OCI-LY3 (cell line): ENCODE results near the gene SPINT2.

ENCODE experiments used
- H2AFZ ChIP-seq: fragments of 200-600, 300-600 bp; shearing (Covaris generic); 2 replicates; pipeline ENCODE4 v1.6.0; 2014; ENCODE audit warnings: antibody characterized with exemption, low read depth, low read length
- H3K27ac ChIP-seq: fragments of 200-600, 300-600 bp; sonication (generic); 2 replicates; pipeline ENCODE4 v1.5.1; 2014; ENCODE audit warnings: mild to moderate bottlenecking, low read length, moderate library complexity, mixed read lengths
- H3K27me3 ChIP-seq: fragments of 200-600, 300-600 bp; sonication (generic); 2 replicates; pipeline ENCODE4 v1.6.1; 2014; ENCODE audit warnings: low read depth, low read length, mixed read lengths
- H3K36me3 ChIP-seq: fragments of 200-600, 300-600 bp; sonication (generic); replicated peaks from 2 replicates; pipeline ENCODE3; 2014; ENCODE audit warnings: low read depth, low read length, mixed read lengths
- H3K4me1 ChIP-seq: fragments of 300-600, 200-600 bp; sonication (generic); 2 replicates; pipeline ENCODE4 v1.6.1; 2014; ENCODE audit warnings: low read length, mixed read lengths
- H3K4me2 ChIP-seq: fragments of 200-600, 300-600 bp; sonication (generic); 2 replicates; pipeline ENCODE4 v1.6.1; 2014; ENCODE audit warnings: low read length, mixed read lengths
- H3K4me3 ChIP-seq: fragments of 300-600, 200-600 bp; sonication (generic); 2 replicates; pipeline ENCODE4 v1.5.1; 2014; ENCODE audit warnings: antibody characterized with exemption, mild to moderate bottlenecking, low read length, moderate library complexity
- H3K79me2 ChIP-seq: fragments of 300-600, 200-600 bp; shearing (Covaris generic); 2 replicates; pipeline ENCODE4 v1.6.1; 2014; ENCODE audit warnings: mild to moderate bottlenecking, low read length, mixed read lengths
- H3K9ac ChIP-seq: fragments of 300-600, 200-600 bp; shearing (Covaris generic); 2 replicates; pipeline ENCODE4 v1.6.0; 2014; ENCODE audit warnings: mild to moderate bottlenecking, low read length, moderate library complexity
- H3K9me3 ChIP-seq: fragments of 200-600, 300-600 bp; shearing (Covaris generic); 2 replicates; pipeline ENCODE4 v1.6.1; 2014; ENCODE audit warnings: low read length, mixed read lengths; ENCODE audit not compliant: insufficient read depth
- H4K20me1 ChIP-seq: fragments of 200-600, 300-600 bp; sonication (generic); 2 replicates; pipeline ENCODE4 v1.6.1; 2016; ENCODE audit warnings: low read length, mixed read lengths; ENCODE audit not compliant: insufficient read depth
- EZH2phosphoT487 ChIP-seq: fragments of 200-600 bp; shearing (Covaris generic); IDR thresholded peaks from 2 replicates; pipeline ENCODE4 v1.6.1; 2018; ENCODE audit warnings: antibody characterized with exemption, mixed run types, low read depth
- TF ChIP-seq, protein P1 (sequence below): fragments of 200-600, 300-600 bp; sonication (generic); IDR thresholded peaks from 2 replicates; pipeline ENCODE4 v1.5.1; 2014; ENCODE audit warnings: antibody characterized with exemption, low read length, low read depth

The SPINT2 gene

DNA sequence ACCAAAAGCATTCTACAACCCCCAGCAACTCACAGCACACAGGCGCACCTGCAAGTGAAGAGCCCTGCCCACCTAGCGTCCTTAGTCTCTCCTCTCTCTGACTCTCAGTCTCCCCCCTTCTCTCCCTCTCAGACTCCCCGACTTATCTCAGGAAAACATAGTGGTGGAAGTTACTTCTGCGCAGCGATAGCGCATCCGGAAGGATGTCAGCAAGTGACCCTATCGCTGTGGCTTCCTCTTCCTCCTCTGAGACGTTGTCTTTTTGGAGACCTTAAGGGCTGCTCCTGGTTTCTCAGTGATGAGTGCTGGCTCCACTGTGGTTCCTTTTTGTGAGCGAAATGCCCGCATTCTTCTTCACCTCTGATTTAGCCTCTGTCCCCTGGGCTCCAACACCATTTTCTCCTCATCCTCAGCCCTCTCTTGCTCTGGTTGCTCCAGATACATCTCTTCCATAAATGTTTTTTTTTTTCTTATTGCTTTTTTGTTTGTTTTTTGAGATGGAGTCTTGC, 52.8 kb downstream of the SPINT2 start:
- Histone ChIP-seq H3K4me3 (peak overlapping the region; percentile 85), H4K20me1 (no peaks in the 10 kb centered on the region), H3K4me2 (peak overlapping the region; percentile 88), H3K9ac (no peak overlapping the region; the same call in 1 of the 2 replicates), H3K9me3 (no peaks in the 10 kb centered on the region), H3K27ac (no peak overlapping the region), H3K79me2 (peaks cover 10% of the 10 kb centered on the region), H2AFZ (peak overlapping the region; percentile 71), H3K27me3 (peaks cover 13% of the 10 kb centered on the region), H3K36me3 (no peaks in the 10 kb centered on the region), H3K4me1 (peaks cover 19% of the 10 kb centered on the region)
- TF ChIP-seq, protein P1, sequence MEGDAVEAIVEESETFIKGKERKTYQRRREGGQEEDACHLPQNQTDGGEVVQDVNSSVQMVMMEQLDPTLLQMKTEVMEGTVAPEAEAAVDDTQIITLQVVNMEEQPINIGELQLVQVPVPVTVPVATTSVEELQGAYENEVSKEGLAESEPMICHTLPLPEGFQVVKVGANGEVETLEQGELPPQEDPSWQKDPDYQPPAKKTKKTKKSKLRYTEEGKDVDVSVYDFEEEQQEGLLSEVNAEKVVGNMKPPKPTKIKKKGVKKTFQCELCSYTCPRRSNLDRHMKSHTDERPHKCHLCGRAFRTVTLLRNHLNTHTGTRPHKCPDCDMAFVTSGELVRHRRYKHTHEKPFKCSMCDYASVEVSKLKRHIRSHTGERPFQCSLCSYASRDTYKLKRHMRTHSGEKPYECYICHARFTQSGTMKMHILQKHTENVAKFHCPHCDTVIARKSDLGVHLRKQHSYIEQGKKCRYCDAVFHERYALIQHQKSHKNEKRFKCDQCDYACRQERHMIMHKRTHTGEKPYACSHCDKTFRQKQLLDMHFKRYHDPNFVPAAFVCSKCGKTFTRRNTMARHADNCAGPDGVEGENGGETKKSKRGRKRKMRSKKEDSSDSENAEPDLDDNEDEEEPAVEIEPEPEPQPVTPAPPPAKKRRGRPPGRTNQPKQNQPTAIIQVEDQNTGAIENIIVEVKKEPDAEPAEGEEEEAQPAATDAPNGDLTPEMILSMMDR = no peak
- TF ChIP-seq EZH2phosphoT487 = no peak

DNA sequence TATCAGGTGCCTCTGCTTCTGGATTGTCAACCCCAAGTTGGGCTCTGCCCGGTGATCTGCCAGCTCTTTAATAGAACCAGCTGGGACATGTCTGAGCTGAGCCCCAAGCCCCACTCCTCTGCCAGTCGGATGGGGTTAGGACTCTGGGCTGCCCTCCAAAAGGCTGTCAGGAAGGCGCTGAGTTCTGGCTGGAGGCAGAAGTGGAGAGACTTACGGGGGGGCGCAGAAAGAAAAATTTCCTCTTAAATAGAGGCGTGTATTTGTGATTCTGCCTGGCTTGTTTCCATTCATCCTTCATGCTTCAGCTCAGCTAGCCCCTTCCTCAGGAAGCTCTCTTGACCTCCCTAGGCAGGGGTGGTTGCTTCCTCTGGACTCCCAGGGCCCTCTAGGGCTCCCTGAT, 54.3 kb downstream of the SPINT2 start:
- TF ChIP-seq, protein P1 = no peak
- TF ChIP-seq EZH2phosphoT487 = no peak

DNA sequence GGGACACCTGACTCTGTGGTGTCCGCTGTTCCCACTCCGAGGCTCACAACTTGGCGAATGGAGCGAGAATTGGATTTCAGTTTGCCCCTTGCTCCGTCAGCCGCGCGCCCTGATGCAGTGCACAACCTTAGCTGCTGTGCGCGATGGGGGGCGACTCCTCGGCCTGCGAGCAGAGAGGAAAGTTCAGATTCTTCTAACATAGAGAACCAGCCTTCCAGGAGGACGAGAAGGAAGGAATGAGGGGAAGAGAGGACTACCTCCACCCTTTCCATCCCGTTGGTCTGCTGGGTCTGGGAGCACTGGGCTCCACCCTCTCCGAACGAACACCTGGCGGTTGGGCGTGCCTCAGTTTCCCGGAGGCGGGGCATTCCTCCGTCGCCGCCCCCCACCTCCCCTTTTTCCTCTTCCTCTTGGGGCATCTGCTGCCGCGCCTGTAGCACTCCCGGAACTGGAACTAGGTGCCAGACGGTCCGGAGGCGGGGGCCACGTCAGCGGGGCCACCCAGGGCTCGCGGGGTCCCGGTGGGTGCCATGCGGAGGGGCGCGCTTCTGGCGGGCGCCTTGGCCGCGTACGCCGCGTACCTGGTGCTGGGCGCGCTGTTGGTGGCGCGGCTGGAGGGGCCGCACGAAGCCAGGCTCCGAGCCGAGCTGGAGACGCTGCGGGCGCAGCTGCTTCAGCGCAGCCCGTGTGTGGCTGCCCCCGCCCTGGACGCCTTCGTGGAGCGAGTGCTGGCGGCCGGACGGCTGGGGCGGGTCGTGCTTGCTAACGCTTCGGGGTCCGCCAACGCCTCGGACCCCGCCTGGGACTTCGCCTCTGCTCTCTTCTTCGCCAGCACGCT, 55.3 kb downstream of the SPINT2 start, which contains the start of gene KCNK6:
KCNK6 (plus strand) TSS at position 425 of the 838 bp plus-strand sequence; CDS start at position 531, 106 bp downstream.
- H3K27me3 ChIP-seq = peaks cover 13% of the 10 kb centered on the region
- peak within 1 kb of the TSS; percentile 50 for H2AFZ ChIP-seq
- no peak within 1 kb of the TSS for H3K27ac ChIP-seq
- H3K4me3 ChIP-seq = peak within 1 kb of the TSS; percentile 84
- H3K9me3 ChIP-seq = no peaks in the 10 kb centered on the region
- TF ChIP-seq, protein P1 = no peak
- TF ChIP-seq EZH2phosphoT487 = no peak
- no peaks in the 10 kb centered on the region for H3K36me3 ChIP-seq
- H3K9ac ChIP-seq = peak within 1 kb of the TSS; percentile 59
- peaks cover 9% of the 10 kb centered on the region for H3K79me2 ChIP-seq
- H3K4me1 ChIP-seq = peaks cover 21% of the 10 kb centered on the region
- peak within 1 kb of the TSS; percentile 82 for H3K4me2 ChIP-seq
- H4K20me1 ChIP-seq = no peaks in the 10 kb centered on the region

More for the DNA sequence above, 54.3 kb downstream of the SPINT2 start:
- no peak overlapping the region for H3K27ac ChIP-seq
- H3K4me1 ChIP-seq = peaks cover 21% of the 10 kb centered on the region
- no peak overlapping the region for H3K4me2 ChIP-seq
- no peaks in the 10 kb centered on the region for H3K9me3 ChIP-seq
- H3K27me3 ChIP-seq = peaks cover 13% of the 10 kb centered on the region
- H3K36me3 ChIP-seq = no peaks in the 10 kb centered on the region
- H4K20me1 ChIP-seq = no peaks in the 10 kb centered on the region
- H3K79me2 ChIP-seq = peaks cover 10% of the 10 kb centered on the region
- no peak overlapping the region for H3K4me3 ChIP-seq
- H2AFZ ChIP-seq = no peak overlapping the region
- H3K9ac ChIP-seq = no peak overlapping the region

DNA sequence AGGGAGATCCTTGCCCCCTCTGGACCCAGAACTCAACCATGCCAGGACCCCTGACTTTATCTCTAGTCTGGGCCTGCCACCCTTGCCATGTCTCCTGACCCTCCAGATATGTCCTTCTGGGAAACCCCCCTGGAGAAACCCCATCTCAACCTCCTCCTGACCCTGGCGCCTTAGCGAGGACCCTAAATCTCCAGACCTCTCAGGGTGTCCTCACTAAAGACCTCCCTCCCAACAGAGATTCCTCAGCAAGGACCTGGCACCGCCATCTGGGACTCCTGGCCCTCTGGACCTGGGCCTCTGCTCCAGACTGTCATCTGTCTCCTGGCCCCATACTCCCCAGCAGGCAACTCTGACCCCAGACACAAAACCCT, 56.6 kb downstream of the SPINT2 start:
- H3K79me2 ChIP-seq = no peaks in the 10 kb centered on the region
- no peaks in the 10 kb centered on the region for H4K20me1 ChIP-seq
- no peak overlapping the region for H3K4me2 ChIP-seq
- H3K36me3 ChIP-seq = no peaks in the 10 kb centered on the region
- no peaks in the 10 kb centered on the region for H3K9me3 ChIP-seq
- no peak overlapping the region for H3K4me3 ChIP-seq
- H2AFZ ChIP-seq = no peak overlapping the region
- no peak overlapping the region for H3K9ac ChIP-seq
- H3K4me1 ChIP-seq = peaks cover 15% of the 10 kb centered on the region
- TF ChIP-seq, protein P1 = no peak
- no peak for TF ChIP-seq EZH2phosphoT487
- peaks cover 13% of the 10 kb centered on the region for H3K27me3 ChIP-seq
- H3K27ac ChIP-seq = no peak overlapping the region
